GM23338 (cell line): Measurements from ENCODE around the gene LIFR.

Experiments
- CREB1 ChIP-seq: fragments of 250-450 bp; sonication (Bioruptor Pico); IDR thresholded peaks from 2 replicates; pipeline ENCODE4 v1.5.0; 2020; ENCODE audit warnings: low read depth, mild to moderate bottlenecking, moderate library complexity
- EZH2 ChIP-seq: fragments of 200-600 bp; sonication (generic); IDR thresholded peaks from one replicate; pipeline ENCODE4 v1.8.0; 2017; ENCODE audit warnings: antibody characterized with exemption, mild to moderate bottlenecking, low read depth; ENCODE audit not compliant: unreplicated experiment
- EZH2phosphoT487 ChIP-seq: fragments of 200-600 bp; sonication (generic); IDR thresholded peaks from one replicate; pipeline ENCODE4 v1.8.1; 2018; ENCODE audit warnings: antibody characterized with exemption; ENCODE audit not compliant: unreplicated experiment
- JUNB ChIP-seq: IDR thresholded peaks from one replicate; pipeline ENCODE4 v1.6.1; 2016; ENCODE audit warnings: antibody characterized with exemption; ENCODE audit not compliant: unreplicated experiment
- NANOG ChIP-seq: IDR thresholded peaks from 2 replicates; pipeline ENCODE4 v1.6.1; 2016; ENCODE audit warnings: antibody characterized with exemption, borderline replicate concordance
- POLR2AphosphoS5 ChIP-seq: IDR thresholded peaks from 2 replicates; pipeline ENCODE4 v1.6.1; 2016; ENCODE audit warnings: antibody characterized with exemption, low read depth
- ZNF114 ChIP-seq: fragments of 250-450 bp; sonication (Bioruptor Pico); IDR thresholded peaks from 2 replicates; pipeline ENCODE4 v1.5.0; 2020; ENCODE audit warnings: mild to moderate bottlenecking, moderate library complexity
- ZNF331 ChIP-seq: fragments of 250-450 bp; sonication (Bioruptor Pico); IDR thresholded peaks from 2 replicates; pipeline ENCODE4 v1.5.0; 2020; ENCODE audit warnings: low read depth, mild to moderate bottlenecking, moderate library complexity
- TF ChIP-seq, protein P1 (sequence below), 2 experiments: fragments of 200-600 bp in 1 of 2; sonication (generic) in 1 of 2; conservative IDR thresholded peaks; 2 replicates each; pipeline versions ENCODE4 v1.5.1 to v1.6.1; 2016 to 2017; ENCODE audit warnings: antibody characterized with exemption in 2 of 2, low read depth in 2 of 2, mild to moderate bottlenecking in 2 of 2, moderate library complexity in 1 of 2
- TF ChIP-seq, protein P2 (sequence below): IDR thresholded peaks from one replicate; pipeline ENCODE4 v1.6.1; 2018; ENCODE audit warnings: antibody characterized with exemption; ENCODE audit not compliant: unreplicated experiment
- TF ChIP-seq, protein P3 (sequence below): IDR thresholded peaks from 2 replicates; pipeline ENCODE4 v1.6.1; 2016; ENCODE audit warnings: antibody characterized with exemption

DNA sequence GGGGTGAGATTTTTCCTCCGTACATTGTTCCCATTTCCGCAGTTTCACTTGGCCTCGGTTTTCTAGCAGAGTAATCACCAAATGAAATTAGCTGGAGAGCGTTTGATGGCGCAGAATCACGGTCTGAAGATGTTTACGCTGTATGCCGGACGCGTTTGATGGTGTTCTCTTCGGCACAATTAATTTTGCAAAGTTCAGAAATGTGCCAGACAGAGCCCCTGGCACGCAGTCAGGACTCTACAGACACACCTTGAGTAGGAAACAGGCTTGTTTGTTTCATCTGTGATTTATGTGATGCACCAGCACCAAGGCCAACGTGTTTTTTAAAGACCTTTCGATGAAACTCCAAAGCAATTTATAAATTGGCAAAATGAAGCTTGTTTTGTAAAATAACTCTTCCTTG lies 863 bp upstream of the LIFR start:
- TF ChIP-seq, protein P1, sequence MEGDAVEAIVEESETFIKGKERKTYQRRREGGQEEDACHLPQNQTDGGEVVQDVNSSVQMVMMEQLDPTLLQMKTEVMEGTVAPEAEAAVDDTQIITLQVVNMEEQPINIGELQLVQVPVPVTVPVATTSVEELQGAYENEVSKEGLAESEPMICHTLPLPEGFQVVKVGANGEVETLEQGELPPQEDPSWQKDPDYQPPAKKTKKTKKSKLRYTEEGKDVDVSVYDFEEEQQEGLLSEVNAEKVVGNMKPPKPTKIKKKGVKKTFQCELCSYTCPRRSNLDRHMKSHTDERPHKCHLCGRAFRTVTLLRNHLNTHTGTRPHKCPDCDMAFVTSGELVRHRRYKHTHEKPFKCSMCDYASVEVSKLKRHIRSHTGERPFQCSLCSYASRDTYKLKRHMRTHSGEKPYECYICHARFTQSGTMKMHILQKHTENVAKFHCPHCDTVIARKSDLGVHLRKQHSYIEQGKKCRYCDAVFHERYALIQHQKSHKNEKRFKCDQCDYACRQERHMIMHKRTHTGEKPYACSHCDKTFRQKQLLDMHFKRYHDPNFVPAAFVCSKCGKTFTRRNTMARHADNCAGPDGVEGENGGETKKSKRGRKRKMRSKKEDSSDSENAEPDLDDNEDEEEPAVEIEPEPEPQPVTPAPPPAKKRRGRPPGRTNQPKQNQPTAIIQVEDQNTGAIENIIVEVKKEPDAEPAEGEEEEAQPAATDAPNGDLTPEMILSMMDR (conservative IDR thresholded peaks at IDR 0.05; ENCODE audit: low read depth in 2 of 2) = no peak
- no peak for TF ChIP-seq POLR2AphosphoS5
- no peak for TF ChIP-seq EZH2phosphoT487
- TF ChIP-seq CREB1 (CRISPR knock-in tag) = no peak
- TF ChIP-seq, protein P2, sequence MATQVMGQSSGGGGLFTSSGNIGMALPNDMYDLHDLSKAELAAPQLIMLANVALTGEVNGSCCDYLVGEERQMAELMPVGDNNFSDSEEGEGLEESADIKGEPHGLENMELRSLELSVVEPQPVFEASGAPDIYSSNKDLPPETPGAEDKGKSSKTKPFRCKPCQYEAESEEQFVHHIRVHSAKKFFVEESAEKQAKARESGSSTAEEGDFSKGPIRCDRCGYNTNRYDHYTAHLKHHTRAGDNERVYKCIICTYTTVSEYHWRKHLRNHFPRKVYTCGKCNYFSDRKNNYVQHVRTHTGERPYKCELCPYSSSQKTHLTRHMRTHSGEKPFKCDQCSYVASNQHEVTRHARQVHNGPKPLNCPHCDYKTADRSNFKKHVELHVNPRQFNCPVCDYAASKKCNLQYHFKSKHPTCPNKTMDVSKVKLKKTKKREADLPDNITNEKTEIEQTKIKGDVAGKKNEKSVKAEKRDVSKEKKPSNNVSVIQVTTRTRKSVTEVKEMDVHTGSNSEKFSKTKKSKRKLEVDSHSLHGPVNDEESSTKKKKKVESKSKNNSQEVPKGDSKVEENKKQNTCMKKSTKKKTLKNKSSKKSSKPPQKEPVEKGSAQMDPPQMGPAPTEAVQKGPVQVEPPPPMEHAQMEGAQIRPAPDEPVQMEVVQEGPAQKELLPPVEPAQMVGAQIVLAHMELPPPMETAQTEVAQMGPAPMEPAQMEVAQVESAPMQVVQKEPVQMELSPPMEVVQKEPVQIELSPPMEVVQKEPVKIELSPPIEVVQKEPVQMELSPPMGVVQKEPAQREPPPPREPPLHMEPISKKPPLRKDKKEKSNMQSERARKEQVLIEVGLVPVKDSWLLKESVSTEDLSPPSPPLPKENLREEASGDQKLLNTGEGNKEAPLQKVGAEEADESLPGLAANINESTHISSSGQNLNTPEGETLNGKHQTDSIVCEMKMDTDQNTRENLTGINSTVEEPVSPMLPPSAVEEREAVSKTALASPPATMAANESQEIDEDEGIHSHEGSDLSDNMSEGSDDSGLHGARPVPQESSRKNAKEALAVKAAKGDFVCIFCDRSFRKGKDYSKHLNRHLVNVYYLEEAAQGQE = no peak
- TF ChIP-seq EZH2 = no peak
- no peak for TF ChIP-seq JUNB
- no peak for TF ChIP-seq ZNF114 (CRISPR knock-in tag)
- TF ChIP-seq, protein P3, sequence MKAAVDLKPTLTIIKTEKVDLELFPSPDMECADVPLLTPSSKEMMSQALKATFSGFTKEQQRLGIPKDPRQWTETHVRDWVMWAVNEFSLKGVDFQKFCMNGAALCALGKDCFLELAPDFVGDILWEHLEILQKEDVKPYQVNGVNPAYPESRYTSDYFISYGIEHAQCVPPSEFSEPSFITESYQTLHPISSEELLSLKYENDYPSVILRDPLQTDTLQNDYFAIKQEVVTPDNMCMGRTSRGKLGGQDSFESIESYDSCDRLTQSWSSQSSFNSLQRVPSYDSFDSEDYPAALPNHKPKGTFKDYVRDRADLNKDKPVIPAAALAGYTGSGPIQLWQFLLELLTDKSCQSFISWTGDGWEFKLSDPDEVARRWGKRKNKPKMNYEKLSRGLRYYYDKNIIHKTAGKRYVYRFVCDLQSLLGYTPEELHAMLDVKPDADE = no peak
- TF ChIP-seq NANOG = no peak
- no peak for TF ChIP-seq ZNF331 (CRISPR knock-in tag)
